BLaER1 treated with 17β-estradiol and CSF1 and Interleukin-3, amounts not matched to agents 10 nM and 100 nM (cell line): ENCODE data around the gene GDF7.

Experiments used
- H3K27ac ChIP-seq, 11 experiments: shearing (Covaris generic); formaldehyde crosslinking; 2 replicates each; pipeline ENCODE4 v1.8.1; 2022
- H3K27me3 ChIP-seq, 11 experiments: shearing (Covaris generic); formaldehyde crosslinking; 2 replicates each; pipeline ENCODE4 v1.8.1; 2022
- H3K36me3 ChIP-seq, 11 experiments: shearing (Covaris generic); formaldehyde crosslinking; 2 replicates each; pipeline ENCODE4 v1.8.1; 2022
- H3K4me1 ChIP-seq, 10 experiments: shearing (Covaris generic); formaldehyde crosslinking; 2 replicates each; pipeline ENCODE4 v1.8.1; 2022
- H3K4me2 ChIP-seq, 11 experiments: shearing (Covaris generic); formaldehyde crosslinking; 2 replicates each; pipeline ENCODE4 v1.8.1; 2022
- H3K4me3 ChIP-seq, 10 experiments: shearing (Covaris generic); formaldehyde crosslinking; 2 replicates each; pipeline ENCODE4 v1.8.1; 2022
- H3K9ac ChIP-seq, 11 experiments: shearing (Covaris generic); formaldehyde crosslinking; 2 replicates each; pipeline ENCODE4 v1.8.1; 2022
- H3K9me3 ChIP-seq, 11 experiments: shearing (Covaris generic); formaldehyde crosslinking; replicated peaks in 1 of 11; 2 replicates each; pipeline ENCODE4 v1.8.1; 2022
- H4K20me1 ChIP-seq, 11 experiments: shearing (Covaris generic); formaldehyde crosslinking; 2 replicates each; pipeline ENCODE4 v1.8.1; 2022
- Cebpa-rat ChIP-seq, 11 experiments: shearing (Covaris generic); IDR thresholded peaks; 2 replicates each; pipeline ENCODE4 v1.8.1; 2022

GDF7 gene

DNA sequence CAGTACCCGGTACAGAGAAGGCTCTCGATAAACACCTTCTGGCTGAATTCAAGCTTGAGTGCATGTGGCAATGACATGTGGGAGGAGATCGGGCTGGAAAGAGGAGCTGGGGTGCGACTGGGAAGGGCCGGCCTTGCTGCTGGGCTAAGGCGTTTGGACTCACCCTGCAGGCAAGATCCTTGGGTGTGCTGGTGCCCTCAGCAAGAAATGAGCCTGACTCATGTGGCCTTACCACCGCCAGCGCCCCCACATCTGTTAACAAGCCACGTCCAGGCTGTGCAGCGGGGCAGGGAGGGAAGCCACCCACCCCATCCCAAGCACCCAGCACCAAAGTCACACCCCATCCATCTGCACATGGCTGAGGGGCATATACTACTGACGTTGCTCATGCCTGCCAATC is 17.4 kb upstream of the GDF7 start:
- Histone ChIP-seq H3K9me3 (no peaks in the 10 kb centered on the region), H3K27ac (no peak overlapping the region), H3K9ac (peak overlapping the region in 5 of 11 experiments; percentile 26 to 93 (median 88); a peak in 7 of 22 replicates), H3K36me3 (peaks cover 0 to 30% (median 8%) of the 10 kb centered on the region in 11 experiments; a peak in 12 of 22 replicates), H3K4me2 (peak overlapping the region; percentile 85 to 99 (median 89)), H4K20me1 (peaks cover 0 to 58% (median 17%) of the 10 kb centered on the region in 11 experiments; a peak in 15 of 22 replicates), H3K4me3 (peak overlapping the region in 4 of 10 experiments; percentile 90 to 94 (median 90); a peak in 7 of 20 replicates), H3K27me3 (no peaks in the 10 kb centered on the region), H3K4me1 (peaks cover 35 to 62% (median 52%) of the 10 kb centered on the region in 10 experiments)
- no peak for TF ChIP-seq Cebpa-rat (IDR thresholded peaks at IDR 0.05)

DNA sequence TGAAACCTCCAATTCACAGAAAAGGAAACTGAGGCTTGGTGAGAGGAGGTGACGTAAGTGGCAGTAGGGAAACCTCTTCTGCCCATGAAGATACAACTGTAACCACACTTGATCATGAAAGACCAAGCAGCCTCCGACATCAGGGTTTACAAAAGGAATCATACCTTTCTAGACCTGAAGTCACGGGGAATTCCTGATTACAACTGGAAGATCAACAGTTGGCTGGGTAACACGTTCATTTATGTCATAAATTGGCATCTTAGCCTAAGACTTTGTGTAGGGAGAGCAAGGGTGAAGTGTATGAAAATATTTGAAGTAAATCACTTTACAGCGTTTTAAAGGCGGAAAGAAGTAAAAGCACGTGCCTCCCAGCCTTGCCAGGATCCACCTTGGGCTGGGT is 17.0 kb upstream of the GDF7 start:
- H3K9me3 ChIP-seq, result no peaks in the 10 kb centered on the region
- H3K27me3 ChIP-seq, result no peaks in the 10 kb centered on the region
- H3K4me3 ChIP-seq, result peak overlapping the region; percentile 78 to 94 (median 86)
- H3K9ac ChIP-seq, result peak overlapping the region in 10 of 11 experiments; percentile 80 to 93 (median 83); a peak in 18 of 22 replicates
- no peak for TF ChIP-seq Cebpa-rat (IDR thresholded peaks at IDR 0.05)
- H3K27ac ChIP-seq, result peak overlapping the region in 3 of 11 experiments; percentile 90 to 94 (median 91); a peak in 7 of 22 replicates
- H3K4me1 ChIP-seq, result peaks cover 35 to 62% (median 52%) of the 10 kb centered on the region in 10 experiments
- H3K36me3 ChIP-seq, result peaks cover 0 to 26% (median 5%) of the 10 kb centered on the region in 11 experiments; a peak in 11 of 22 replicates
- H4K20me1 ChIP-seq, result peaks cover 0 to 54% (median 17%) of the 10 kb centered on the region in 11 experiments; a peak in 15 of 22 replicates
- peak overlapping the region; percentile 85 to 99 (median 89) for H3K4me2 ChIP-seq

DNA sequence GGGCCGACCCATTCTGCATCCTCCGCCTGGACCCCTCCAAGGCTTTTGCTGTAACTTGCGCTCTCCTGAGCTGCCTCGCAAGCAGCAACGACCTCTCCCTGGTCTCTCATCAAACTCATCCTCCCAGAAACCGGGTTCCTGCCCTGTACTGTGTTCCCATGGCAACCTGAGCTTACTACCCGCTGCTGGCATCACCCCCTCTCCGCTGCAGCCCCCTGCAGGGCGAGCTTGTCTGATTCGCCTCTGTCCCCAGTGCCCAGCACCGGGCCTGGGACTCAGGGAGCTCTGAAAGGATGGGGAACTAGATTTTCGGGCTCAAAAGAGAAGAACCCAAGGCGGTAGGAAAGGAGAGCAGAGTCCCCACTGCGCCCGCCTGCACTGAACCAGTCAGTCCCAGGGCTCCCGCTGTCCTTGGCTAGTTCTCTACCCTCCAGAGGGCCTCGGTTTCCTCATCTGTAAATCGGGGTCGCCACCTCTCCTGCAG is 16.5 kb upstream of the GDF7 start:
- H3K4me1 ChIP-seq, result peaks cover 35 to 61% (median 52%) of the 10 kb centered on the region in 10 experiments
- H3K4me2 ChIP-seq, result peak overlapping the region; percentile 85 to 99 (median 89)
- H3K9ac ChIP-seq, result peak overlapping the region; percentile 71 to 93 (median 82)
- no peaks in the 10 kb centered on the region for H3K9me3 ChIP-seq
- peaks cover 0 to 49% (median 17%) of the 10 kb centered on the region in 11 experiments; a peak in 15 of 22 replicates for H4K20me1 ChIP-seq
- H3K36me3 ChIP-seq, result peaks cover 0 to 21% (median under 1%) of the 10 kb centered on the region in 11 experiments; a peak in 9 of 22 replicates
- no peaks in the 10 kb centered on the region for H3K27me3 ChIP-seq
- H3K4me3 ChIP-seq, result peak overlapping the region; percentile 78 to 94 (median 86)
- TF ChIP-seq Cebpa-rat (IDR thresholded peaks at IDR 0.05), result no peak
- H3K27ac ChIP-seq, result peak overlapping the region; percentile 56 to 94 (median 76)

DNA sequence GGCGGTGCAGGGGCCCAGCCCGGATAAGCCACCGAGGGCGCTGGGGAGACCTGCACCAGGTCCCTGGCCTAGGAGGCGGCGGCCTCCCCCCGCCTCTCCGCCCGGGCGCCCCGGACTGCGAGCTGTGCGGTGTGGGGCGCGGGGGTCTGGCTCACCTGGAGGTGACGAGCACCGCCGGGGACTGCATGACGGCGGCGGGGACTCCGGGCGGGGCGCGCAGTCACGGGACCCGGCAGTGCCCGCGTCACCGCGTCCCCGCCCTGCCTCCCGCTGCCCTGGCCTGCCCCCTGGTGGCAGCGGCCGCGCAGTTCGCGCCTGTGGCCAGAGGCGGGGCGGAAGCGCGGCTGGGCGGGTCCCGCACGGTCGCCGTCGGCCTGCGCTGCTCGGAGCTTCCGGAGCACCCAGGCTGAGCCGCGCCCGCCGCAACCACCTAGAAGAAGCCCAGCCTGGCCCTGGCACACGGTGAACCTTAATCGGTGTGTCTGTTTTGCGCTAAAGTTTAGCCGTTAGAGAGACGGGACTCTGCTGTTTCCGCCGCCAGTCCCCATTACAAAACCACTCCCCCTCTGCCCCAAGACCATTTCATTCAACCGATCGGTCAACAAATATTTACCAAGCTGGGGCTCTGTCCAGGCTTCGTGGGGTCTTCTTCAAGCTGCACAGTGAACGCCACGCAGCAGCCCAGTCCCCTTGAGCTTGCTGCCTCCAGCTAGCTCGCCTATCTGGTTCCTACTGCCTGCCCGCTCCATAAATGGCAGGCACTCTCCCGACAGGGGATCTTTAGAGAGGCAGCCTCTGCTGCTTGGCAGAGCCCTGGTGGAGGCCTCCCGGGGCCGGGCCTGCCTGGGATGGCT is 15.8 kb upstream of the GDF7 start, which contains the start of gene HS1BP3:
HS1BP3 (minus strand) TSS at position 222 of the 854 bp plus-strand sequence; CDS start at position 187, 35 bp downstream.
- H3K27ac ChIP-seq, result peak within 1 kb of the TSS; percentile 56 to 94 (median 76)
- peaks cover 35 to 55% (median 51%) of the 10 kb centered on the region in 10 experiments for H3K4me1 ChIP-seq

DNA sequence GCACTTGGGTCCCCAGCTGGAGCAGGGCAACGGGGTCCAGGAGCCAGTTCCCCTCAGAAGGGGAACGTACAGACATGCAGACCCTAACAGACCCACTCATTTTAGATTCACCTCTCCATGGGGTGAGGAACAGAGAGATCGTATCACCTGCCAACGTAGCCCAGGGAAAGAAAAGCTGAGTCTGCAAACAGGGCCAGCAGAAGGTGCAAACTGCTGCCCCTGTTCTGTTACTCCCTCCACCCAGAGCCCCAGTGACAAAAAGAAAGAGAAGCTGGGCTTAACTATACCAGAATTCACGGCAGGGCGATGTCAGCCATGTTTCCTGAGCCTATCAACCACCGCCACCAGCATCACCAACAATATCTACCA is 15.2 kb upstream of the GDF7 start:
- H3K9ac ChIP-seq, result peak overlapping the region; percentile 71 to 93 (median 82); a peak in 21 of 22 replicates
- peak overlapping the region; percentile 78 to 94 (median 86); a peak in 19 of 20 replicates for H3K4me3 ChIP-seq
- no peaks in the 10 kb centered on the region for H3K9me3 ChIP-seq
- peaks cover 0 to 8% (median 0%) of the 10 kb centered on the region in 11 experiments; a peak in 4 of 22 replicates for H3K36me3 ChIP-seq
- peaks cover 0 to 37% (median 17%) of the 10 kb centered on the region in 11 experiments; a peak in 15 of 22 replicates for H4K20me1 ChIP-seq
- no peak for TF ChIP-seq Cebpa-rat (IDR thresholded peaks at IDR 0.05)
- H3K4me2 ChIP-seq, result peak overlapping the region; percentile 85 to 99 (median 89)
- H3K4me1 ChIP-seq, result peaks cover 35 to 49% (median 46%) of the 10 kb centered on the region in 10 experiments
- peak overlapping the region; percentile 56 to 94 (median 76); a peak in 20 of 22 replicates for H3K27ac ChIP-seq
- no peaks in the 10 kb centered on the region for H3K27me3 ChIP-seq

More for the DNA sequence above, 15.8 kb upstream of the GDF7 start, which contains the start of gene HS1BP3:
- Histone ChIP-seq H3K4me3 (peak within 1 kb of the TSS; percentile 78 to 94 (median 86)), H3K9me3 (no peaks in the 10 kb centered on the region), H3K9ac (peak within 1 kb of the TSS; percentile 71 to 93 (median 82)), H3K36me3 (peaks cover 0 to 14% (median 0%) of the 10 kb centered on the region in 11 experiments; a peak in 5 of 22 replicates), H3K27me3 (no peaks in the 10 kb centered on the region), H4K20me1 (peaks cover 0 to 43% (median 17%) of the 10 kb centered on the region in 11 experiments; a peak in 15 of 22 replicates), H3K4me2 (peak within 1 kb of the TSS; percentile 85 to 99 (median 89))
- TF ChIP-seq Cebpa-rat (IDR thresholded peaks at IDR 0.05), result no peak

DNA sequence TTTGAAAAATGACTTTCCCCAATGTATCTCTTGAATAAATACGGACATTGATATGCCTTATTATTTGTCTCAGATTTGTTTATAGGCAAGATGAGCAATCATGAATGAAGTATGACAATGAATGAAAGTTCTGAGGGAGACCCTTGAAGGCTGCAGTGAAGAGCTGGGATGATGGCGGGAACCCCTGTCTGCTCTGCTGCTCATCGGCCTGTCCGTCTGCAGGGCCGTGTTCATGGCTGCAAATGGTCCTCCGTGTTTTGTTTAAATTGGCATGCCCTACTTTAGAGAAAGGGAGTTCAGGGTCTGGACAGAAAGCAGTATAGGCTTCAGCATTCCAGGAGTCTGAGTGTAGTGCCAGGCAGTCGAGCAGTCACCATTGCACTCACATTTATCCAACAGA is 14.8 kb upstream of the GDF7 start:
- Histone ChIP-seq H4K20me1 (peaks cover 0 to 32% (median 17%) of the 10 kb centered on the region in 11 experiments; a peak in 15 of 22 replicates), H3K36me3 (peaks cover 0 to 4% (median 0%) of the 10 kb centered on the region in 11 experiments; a peak in 3 of 22 replicates), H3K4me1 (peaks cover 35 to 44% (median 41%) of the 10 kb centered on the region in 10 experiments), H3K27ac (no peak overlapping the region), H3K4me2 (peak overlapping the region in 2 of 11 experiments; percentile 89; a peak in 3 of 22 replicates), H3K9ac (no peak overlapping the region), H3K27me3 (no peaks in the 10 kb centered on the region), H3K4me3 (no peak overlapping the region), H3K9me3 (no peaks in the 10 kb centered on the region)
- TF ChIP-seq Cebpa-rat (IDR thresholded peaks at IDR 0.05), result no peak

DNA sequence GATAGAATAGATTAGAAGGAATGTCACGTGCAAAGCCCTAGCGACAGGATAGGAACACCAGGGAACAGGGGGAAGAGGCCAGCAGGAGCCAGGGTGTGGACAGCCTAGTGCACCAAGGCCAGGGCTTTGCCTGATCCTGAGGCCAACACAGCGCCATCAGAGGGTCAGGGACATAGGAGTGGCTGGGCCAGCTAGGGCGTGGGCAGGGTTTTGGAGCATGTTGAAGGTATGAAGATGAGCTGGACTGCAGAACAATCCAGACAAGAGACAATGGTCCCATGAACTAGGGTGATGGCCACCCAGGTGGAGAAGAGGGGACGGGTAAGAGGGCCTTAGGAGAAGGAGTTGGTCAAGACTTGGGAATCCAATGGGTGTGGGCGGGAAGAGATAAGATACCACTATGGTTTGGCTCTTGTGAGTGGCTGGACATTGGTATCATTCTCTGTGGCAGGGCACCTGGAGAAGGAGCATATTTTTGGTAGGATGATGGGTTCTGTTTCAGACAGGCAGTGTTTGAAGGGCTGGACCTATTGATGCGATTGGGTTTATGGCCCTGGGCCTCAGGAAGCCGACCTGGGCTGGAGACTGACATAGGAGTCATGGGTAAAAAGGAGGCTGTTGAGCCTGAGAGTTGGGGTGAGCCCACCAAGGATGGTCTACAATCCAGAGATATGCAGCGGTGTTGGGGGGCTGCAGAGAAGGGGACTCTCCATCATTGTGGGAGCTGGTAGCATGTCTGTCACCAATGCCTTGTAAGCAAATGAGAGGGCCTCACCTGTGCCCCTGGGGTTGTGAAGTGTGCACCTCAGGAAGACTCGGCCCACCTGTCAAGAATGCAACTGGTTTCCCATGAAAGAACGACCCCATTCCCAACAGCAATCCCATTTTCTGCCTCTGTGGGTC is 14.0 kb upstream of the GDF7 start:
- Histone ChIP-seq H3K4me2 (no peak overlapping the region), H3K9ac (no peak overlapping the region), H3K27me3 (no peaks in the 10 kb centered on the region), H3K27ac (no peak overlapping the region), H3K36me3 (no peaks in the 10 kb centered on the region), H3K4me3 (no peak overlapping the region), H3K9me3 (no peaks in the 10 kb centered on the region), H4K20me1 (peaks cover 0 to 25% (median 13%) of the 10 kb centered on the region in 11 experiments; a peak in 15 of 22 replicates), H3K4me1 (peaks cover 29 to 37% (median 34%) of the 10 kb centered on the region in 10 experiments)
- no peak for TF ChIP-seq Cebpa-rat (IDR thresholded peaks at IDR 0.05)
